Uterus (tissue), 4 donors: ENCODE results near the gene KCTD13. TPM values are rescaled to one million over a fixed set of nuclear protein-coding genes. Genes with fewer than 3 reads are reported as not detected.
A peak's percentile ranks its signal among the peaks of the same experiment; 100 is the strongest.

Experiments
- DNase-seq, 2 donors: peaks; one replicate each; pipeline ENCODE4 v3.0.0-alpha.2; 2019 to 2020
- H3K27ac ChIP-seq, 2 donors: fragments of 200-600 bp; sonication (generic); 1 replicate in 1 of 2; 2 replicates in 1 of 2; pipeline ENCODE4 v1.5.1; 2016 to 2018
- H3K27me3 ChIP-seq, 2 donors: fragments of 200-600 bp; sonication (generic); one replicate each; pipeline ENCODE4 v1.5.1; 2018 to 2019; ENCODE audit warnings: control low read depth in 1 of 2
- H3K36me3 ChIP-seq, 2 donors: fragments of 200-600 bp; sonication (generic); one replicate each; pipeline ENCODE4 v1.5.1; 2019; ENCODE audit warnings: control low read depth in 1 of 2
- H3K4me1 ChIP-seq, 2 donors: fragments of 200-600 bp; sonication (generic); one replicate each; pipeline ENCODE4 v1.5.1; 2018 to 2019; ENCODE audit warnings: control low read depth in 1 of 2
- H3K4me3 ChIP-seq, 2 donors: fragments of 200-600 bp; sonication (generic); 1 replicate in 1 of 2; 2 replicates in 1 of 2; pipeline ENCODE4 v1.5.1; 2018 to 2019; ENCODE audit warnings: mild to moderate bottlenecking in 1 of 2
- H3K9me3 ChIP-seq, 2 donors: fragments of 200-600 bp; sonication (generic); one replicate each; pipeline ENCODE4 v1.5.1; 2019; ENCODE audit warnings: control low read depth in 1 of 2
- POLR2A ChIP-seq, 2 donors: fragments of 450-650 bp; IDR thresholded peaks; one replicate each; pipeline ENCODE4 v1.6.1; 2016; ENCODE audit warnings: antibody characterized with exemption in 2 of 2, mild to moderate bottlenecking in 1 of 2, moderate library complexity in 1 of 2
- intact Hi-C: fragments of 100-400 bp; cut with DNase I; formaldehyde crosslinking; loops from one replicate; pipeline ENCODE4 v1.15.1; 2023; ENCODE audit warnings: low total_unique reads
- total RNA-seq, 4 donors: library from RNA; depleted of rRNA in 3 of 4; stranded (reverse); fragments of >200 nt in 3 of 4; gene quantifications; one replicate each; pipeline versions ENCODE4 v1.1.0 to v1.2.4, GENCODE V29; 2014 to 2023
- TF ChIP-seq, protein P1 (sequence below), 4 experiments: fragments of 200-600 bp in 2 of 4; fragments of 450-650 bp in 2 of 4; sonication (generic) in 2 of 4; IDR thresholded peaks; one replicate each; pipeline ENCODE4 v1.5.1; 2016 to 2019; ENCODE audit warnings: antibody characterized with exemption in 4 of 4, mild to moderate bottlenecking in 2 of 4, moderate library complexity in 1 of 4
- donor health status: DM: yes; HTN: yes; CAD: no.

KCTD13 gene
- total RNA-seq, 4 donors from 2014 or later: 1.8 to 33.3 (median 14.6) TPM

DNA sequence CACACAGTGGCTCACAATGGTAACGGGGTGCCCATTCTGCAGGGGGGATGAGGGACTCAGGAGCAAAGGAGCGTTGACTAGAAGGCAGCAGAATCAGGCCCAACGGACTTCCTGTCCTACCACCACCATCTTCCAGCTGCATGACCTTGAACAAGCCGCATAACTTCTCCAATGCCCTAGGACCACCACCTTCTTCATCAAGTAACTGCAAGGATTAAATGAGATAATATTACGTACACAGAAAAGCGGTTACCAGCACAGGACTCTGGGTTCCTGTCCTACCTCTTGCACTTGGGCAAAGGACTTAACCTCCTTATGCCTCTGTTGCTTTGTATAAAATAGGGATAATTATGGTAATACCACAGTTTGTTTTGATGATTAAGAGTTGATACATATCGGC lies 21.1 kb downstream of the KCTD13 start:
- H3K4me3 ChIP-seq: no peak overlapping the region
- no peaks in the 10 kb centered on the region for H3K36me3 ChIP-seq
- no peak for DNase-seq
- H3K4me1 ChIP-seq: no peaks in the 10 kb centered on the region
- intact Hi-C loops: no loop called here
- H3K9me3 ChIP-seq: no peaks in the 10 kb centered on the region
- no peak overlapping the region for H3K27ac ChIP-seq
- TF ChIP-seq, protein P1, sequence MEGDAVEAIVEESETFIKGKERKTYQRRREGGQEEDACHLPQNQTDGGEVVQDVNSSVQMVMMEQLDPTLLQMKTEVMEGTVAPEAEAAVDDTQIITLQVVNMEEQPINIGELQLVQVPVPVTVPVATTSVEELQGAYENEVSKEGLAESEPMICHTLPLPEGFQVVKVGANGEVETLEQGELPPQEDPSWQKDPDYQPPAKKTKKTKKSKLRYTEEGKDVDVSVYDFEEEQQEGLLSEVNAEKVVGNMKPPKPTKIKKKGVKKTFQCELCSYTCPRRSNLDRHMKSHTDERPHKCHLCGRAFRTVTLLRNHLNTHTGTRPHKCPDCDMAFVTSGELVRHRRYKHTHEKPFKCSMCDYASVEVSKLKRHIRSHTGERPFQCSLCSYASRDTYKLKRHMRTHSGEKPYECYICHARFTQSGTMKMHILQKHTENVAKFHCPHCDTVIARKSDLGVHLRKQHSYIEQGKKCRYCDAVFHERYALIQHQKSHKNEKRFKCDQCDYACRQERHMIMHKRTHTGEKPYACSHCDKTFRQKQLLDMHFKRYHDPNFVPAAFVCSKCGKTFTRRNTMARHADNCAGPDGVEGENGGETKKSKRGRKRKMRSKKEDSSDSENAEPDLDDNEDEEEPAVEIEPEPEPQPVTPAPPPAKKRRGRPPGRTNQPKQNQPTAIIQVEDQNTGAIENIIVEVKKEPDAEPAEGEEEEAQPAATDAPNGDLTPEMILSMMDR (IDR thresholded peaks at IDR 0.05): no peak
- no peak for TF ChIP-seq POLR2A (IDR thresholded peaks at IDR 0.05)
- no peaks in the 10 kb centered on the region for H3K27me3 ChIP-seq

DNA sequence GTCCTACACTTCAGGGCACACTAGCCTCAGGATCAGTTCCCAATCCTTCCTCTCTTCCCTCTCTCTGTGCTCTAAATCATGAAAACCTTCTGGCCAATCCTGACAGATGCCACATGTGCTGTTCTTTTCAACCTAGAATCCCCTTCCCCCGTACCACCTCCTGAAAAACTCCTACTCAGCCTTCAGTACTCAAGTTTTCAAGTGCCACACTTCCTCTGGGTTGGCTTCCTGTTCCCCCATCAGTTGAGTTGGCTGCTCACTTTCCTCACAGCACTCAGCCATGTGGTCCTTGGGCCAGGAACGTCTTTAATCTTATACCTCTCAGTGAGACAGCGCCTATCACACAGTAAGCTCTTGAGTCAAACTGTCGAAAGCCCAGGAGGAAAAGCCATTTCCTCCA lies 22.4 kb downstream of the KCTD13 start:
- no peak for DNase-seq
- Histone ChIP-seq H3K4me3 (no peak overlapping the region), H3K27me3 (no peaks in the 10 kb centered on the region), H3K9me3 (no peaks in the 10 kb centered on the region), H3K36me3 (no peaks in the 10 kb centered on the region), H3K27ac (no peak overlapping the region), H3K4me1 (no peaks in the 10 kb centered on the region)
- no peak for TF ChIP-seq POLR2A (IDR thresholded peaks at IDR 0.05)
- intact Hi-C loops: no loop called here

DNA sequence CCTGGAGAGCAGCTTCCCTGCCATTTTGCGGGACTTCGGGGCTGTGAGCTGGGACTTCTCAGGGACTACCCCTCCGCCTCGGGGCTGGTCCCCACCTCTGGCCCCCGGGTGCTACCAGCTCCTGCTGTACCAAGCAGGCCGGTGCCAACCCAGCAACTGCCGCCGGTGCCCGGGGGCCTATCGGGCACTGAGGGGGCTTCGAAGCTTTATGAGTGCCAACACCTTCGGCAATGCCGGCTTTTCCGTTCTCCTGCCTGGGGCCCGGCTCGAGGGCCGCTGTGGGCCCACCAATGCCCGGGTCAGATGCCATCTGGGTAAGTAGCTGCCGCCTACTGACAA lies 24.4 kb downstream of the KCTD13 start:
- H3K27me3 ChIP-seq: no peaks in the 10 kb centered on the region
- no peak for DNase-seq
- no peak overlapping the region for H3K4me3 ChIP-seq
- H3K9me3 ChIP-seq: no peaks in the 10 kb centered on the region
- no peak overlapping the region for H3K27ac ChIP-seq
- H3K36me3 ChIP-seq: no peaks in the 10 kb centered on the region
- TF ChIP-seq POLR2A (IDR thresholded peaks at IDR 0.05): no peak
- TF ChIP-seq, protein P1 (IDR thresholded peaks at IDR 0.05): no peak
- H3K4me1 ChIP-seq: no peaks in the 10 kb centered on the region
- intact Hi-C loops: no loop called here

DNA sequence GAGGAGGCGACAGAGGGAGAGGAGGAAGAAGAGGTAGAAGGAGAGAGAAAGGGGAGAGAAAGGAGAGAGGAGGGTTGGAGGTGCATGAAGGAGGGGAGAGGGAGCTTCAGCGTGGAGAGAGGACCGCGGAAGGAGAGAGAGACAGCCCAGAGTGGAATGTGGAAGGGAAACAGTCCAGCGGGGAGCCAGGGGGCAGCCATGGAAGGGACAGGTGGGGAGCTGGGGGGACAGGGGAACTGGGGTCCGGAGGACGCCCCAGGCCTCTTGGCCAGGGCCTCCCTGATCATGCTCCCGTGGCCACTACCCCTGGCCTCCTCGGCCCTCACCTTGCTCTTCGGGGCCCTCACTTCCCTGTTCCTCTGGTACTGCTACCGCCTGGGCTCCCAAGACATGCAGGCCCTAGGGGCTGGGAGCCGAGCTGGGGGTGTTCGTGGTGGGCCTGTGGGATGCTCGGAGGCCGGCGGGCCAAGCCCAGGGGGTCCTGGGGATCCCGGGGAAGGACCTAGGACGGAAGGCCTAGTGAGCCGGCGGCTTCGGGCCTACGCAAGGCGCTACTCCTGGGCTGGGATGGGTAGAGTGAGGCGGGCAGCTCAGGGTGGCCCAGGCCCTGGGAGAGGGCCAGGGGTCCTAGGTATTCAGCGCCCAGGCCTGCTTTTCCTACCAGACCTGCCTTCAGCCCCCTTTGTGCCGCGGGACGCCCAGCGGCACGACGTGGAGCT lies 25.0 kb downstream of the KCTD13 start:
- H3K36me3 ChIP-seq: no peaks in the 10 kb centered on the region
- no peaks in the 10 kb centered on the region for H3K4me1 ChIP-seq
- no peaks in the 10 kb centered on the region for H3K9me3 ChIP-seq
- no peaks in the 10 kb centered on the region for H3K27me3 ChIP-seq
- TF ChIP-seq POLR2A (IDR thresholded peaks at IDR 0.05): no peak
- TF ChIP-seq, protein P1 (IDR thresholded peaks at IDR 0.05): no peak
- no peak for DNase-seq
- H3K27ac ChIP-seq: no peak overlapping the region
- intact Hi-C loops: no loop called here
- peak overlapping the region in 1 of 2 donors; percentile 46 for H3K4me3 ChIP-seq

DNA sequence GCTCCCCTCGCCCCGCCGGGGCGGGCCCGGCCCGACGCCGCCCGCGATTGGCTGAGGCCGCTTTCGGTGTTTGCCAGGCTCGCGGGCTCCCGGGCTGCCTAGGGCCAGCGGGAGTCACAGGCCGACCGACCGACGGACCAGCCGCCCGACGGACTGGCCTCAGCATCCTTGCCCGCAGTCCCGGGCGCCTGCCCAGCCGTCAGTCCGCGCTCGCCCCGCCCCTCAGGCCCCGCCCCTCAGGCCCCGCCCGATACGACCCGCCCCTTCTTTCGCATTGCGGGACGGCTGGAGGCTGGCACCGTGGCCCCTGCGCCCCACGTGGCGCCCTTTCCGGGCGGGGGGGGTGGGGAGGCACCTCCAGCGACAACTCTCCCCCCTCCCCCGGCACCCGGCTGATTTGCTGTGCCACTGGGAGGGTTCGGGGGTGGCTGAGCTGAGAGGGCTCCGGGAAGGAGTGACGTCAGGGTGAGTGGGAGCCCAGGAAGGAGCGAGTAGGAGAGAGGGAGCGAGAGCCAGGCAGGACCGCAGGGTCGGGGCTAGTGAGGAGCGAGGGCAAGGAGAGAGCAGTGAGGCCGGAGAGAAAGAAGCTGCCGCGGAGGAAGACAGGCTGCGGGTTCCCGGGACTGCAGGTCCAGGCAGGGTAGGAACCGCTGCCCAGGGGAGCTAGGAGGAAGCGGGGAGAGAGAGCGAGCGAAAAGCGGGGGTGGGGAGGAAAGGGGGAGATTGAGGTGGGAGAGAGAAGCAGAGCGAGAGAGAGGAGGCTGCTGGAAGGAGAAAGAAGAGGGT lies 25.7 kb downstream of the KCTD13 start, which contains the start of gene ASPHD1:
Gene ASPHD1 (plus strand): TSS at position 387 of the 786 bp plus-strand sequence. CDS start 484 bp downstream, outside the sequence.
- H3K27me3 ChIP-seq: no peaks in the 10 kb centered on the region

More for the DNA sequence above, 25.7 kb downstream of the KCTD13 start, which contains the start of gene ASPHD1:
- no peaks in the 10 kb centered on the region for H3K36me3 ChIP-seq
- H3K4me1 ChIP-seq: no peaks in the 10 kb centered on the region
- peak; percentile 58 to 76 for DNase-seq
- TF ChIP-seq POLR2A (IDR thresholded peaks at IDR 0.05): no peak
- TF ChIP-seq, protein P1 (IDR thresholded peaks at IDR 0.05): no peak
- H3K9me3 ChIP-seq: no peaks in the 10 kb centered on the region
- no peak within 1 kb of the TSS for H3K27ac ChIP-seq
- H3K4me3 ChIP-seq: peak within 1 kb of the TSS; percentile 45 to 46
- intact Hi-C loops: no loop called here
